Measurements from ENCODE around the gene PLEKHA6.

- TF ChIP-seq CTCF (IDR thresholded peaks at IDR 0.05; ENCODE audit: insufficient read depth, low read length) (peak; percentile 71), POLR2AphosphoS5 (IDR thresholded peaks at IDR 0.05; ENCODE audit: low read depth) (no peak), GABPA (IDR thresholded peaks at IDR 0.05; ENCODE audit: low read depth) (no peak), REST (IDR thresholded peaks at IDR 0.05; ENCODE audit: insufficient replicate concordance, low read depth) (no peak)
These were observed 7.0 kb upstream of the PLEKHA6 start for GRCh38 chr1:204366759-204367158.
